Esophagus muscularis mucosa (tissue), 4 donors: ENCODE data around the gene TMEM247. TPM values are rescaled to one million over a fixed set of nuclear protein-coding genes. Genes with fewer than 3 reads are reported as not detected.

Source experiments
- DNase-seq: peaks from one replicate; pipeline ENCODE4 v3.0.0-alpha.2; 2017; ENCODE audit errors: extremely low spot score
- H3K27ac ChIP-seq, 4 donors: fragments of 200-600 bp; sonication (generic); replicated peaks in 1 of 4; 1 replicate in 3 of 4; 2 replicates in 1 of 4; pipeline ENCODE4 v1.5.1; 2016 to 2019; ENCODE audit warnings: mild to moderate bottlenecking in 1 of 4
- H3K27me3 ChIP-seq, 4 donors: fragments of 200-600 bp; sonication (generic); one replicate each; pipeline versions ENCODE4 v1.5.1 to v1.6.0; 2016 to 2019
- H3K36me3 ChIP-seq, 4 donors: fragments of 200-600 bp; sonication (generic); one replicate each; pipeline ENCODE4 v1.5.1; 2016 to 2019
- H3K4me1 ChIP-seq, 4 donors: fragments of 200-600 bp; sonication (generic); one replicate each; pipeline ENCODE4 v1.5.1; 2016 to 2019
- H3K4me3 ChIP-seq, 4 donors: fragments of 200-600 bp; sonication (generic); 1 replicate in 2 of 4; 2 replicates in 2 of 4; pipeline ENCODE4 v1.5.1; 2016 to 2019; ENCODE audit warnings: mild to moderate bottlenecking in 4 of 4, moderate library complexity in 1 of 4
- H3K9me3 ChIP-seq, 4 donors: fragments of 200-600 bp; sonication (generic); 1 replicate in 3 of 4; 2 replicates in 1 of 4; pipeline ENCODE4 v1.5.1; 2016 to 2019
- CTCF ChIP-seq, 3 experiments: fragments of 200-600 bp in 2 of 3; fragments of 450-650 bp in 1 of 3; sonication (generic) in 2 of 3; IDR thresholded peaks; one replicate each; pipeline ENCODE4 v1.5.1; 2017 to 2019; ENCODE audit warnings: antibody characterized with exemption in 3 of 3, mild to moderate bottlenecking in 2 of 3, moderate library complexity in 1 of 3
- EP300 ChIP-seq: sonication (generic); formaldehyde crosslinking; IDR thresholded peaks from one replicate; pipeline ENCODE4 v1.6.1; 2017; ENCODE audit warnings: antibody characterized with exemption
- POLR2A ChIP-seq: fragments of 450-650 bp; IDR thresholded peaks from one replicate; pipeline ENCODE4 v1.6.1; 2017; ENCODE audit warnings: antibody characterized with exemption, moderate library complexity, mild to moderate bottlenecking, low read depth
- POLR2AphosphoS5 ChIP-seq, 2 donors: sonication (generic); formaldehyde crosslinking; IDR thresholded peaks; one replicate each; pipeline ENCODE4 v1.6.1; 2017; ENCODE audit warnings: antibody characterized with exemption in 2 of 2
- WGBS: methylation state at CpG from one replicate; pipeline ENCODE4 v1.1.5; 2018; 5-methylcytosine and 5-hydroxymethylcytosine counted together
- intact Hi-C: fragments of 100-400 bp; cut with DNase I; formaldehyde crosslinking; loops from one replicate; pipeline ENCODE4 v1.15.1; 2023
- small RNA-seq, 3 donors: library from RNA; depleted of rRNA; stranded (forward); fragments of <200 nt; gene quantifications; one replicate each; pipeline ENCODE3, GENCODE V24; 2016
- total RNA-seq, 4 donors: library from RNA; depleted of rRNA; stranded (reverse); fragments of >200 nt; gene quantifications; one replicate each; pipeline versions ENCODE4 v1.1.0 to v1.2.1, GENCODE V29; 2016

The TMEM247 gene
- total RNA-seq, 4 donors from 2014 or later, result not detected

DNA sequence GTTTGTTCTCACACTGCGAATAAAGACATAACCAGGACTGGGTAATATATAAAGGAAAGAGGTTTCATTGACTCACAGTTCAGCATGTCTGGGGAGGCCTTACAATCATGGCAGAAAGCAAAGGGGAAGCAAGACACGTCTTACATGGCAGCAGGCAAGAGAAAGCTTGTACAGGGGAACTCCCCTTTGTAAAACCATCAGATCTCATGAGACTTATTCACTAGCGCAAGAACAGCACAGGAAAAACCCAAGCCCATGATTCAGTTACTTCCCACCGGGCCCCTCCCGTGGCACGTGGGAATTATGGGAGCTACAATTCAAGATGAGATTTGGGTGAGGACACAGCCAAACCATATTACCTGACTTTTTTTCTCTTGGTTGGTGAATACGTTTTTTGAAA lies 51.3 kb downstream of the TMEM247 start:
- Histone ChIP-seq H3K36me3 (peaks cover 0 to 4% (median 0%) of the 10 kb centered on the region in 4 donors), H3K27me3 (no peaks in the 10 kb centered on the region), H3K27ac (no peak overlapping the region), H3K9me3 (no peaks in the 10 kb centered on the region), H3K4me3 (no peak overlapping the region), H3K4me1 (no peaks in the 10 kb centered on the region)
- TF ChIP-seq EP300, result no peak
- no peak for TF ChIP-seq CTCF (IDR thresholded peaks at IDR 0.05)
- TF ChIP-seq POLR2AphosphoS5 (IDR thresholded peaks at IDR 0.05), result no peak
- no peak for TF ChIP-seq POLR2A
- intact Hi-C loops, result no loop called here
- peak; percentile 86 for DNase-seq
- 89% methylated on average over 7 of the region's 7 CpGs for WGBS

DNA sequence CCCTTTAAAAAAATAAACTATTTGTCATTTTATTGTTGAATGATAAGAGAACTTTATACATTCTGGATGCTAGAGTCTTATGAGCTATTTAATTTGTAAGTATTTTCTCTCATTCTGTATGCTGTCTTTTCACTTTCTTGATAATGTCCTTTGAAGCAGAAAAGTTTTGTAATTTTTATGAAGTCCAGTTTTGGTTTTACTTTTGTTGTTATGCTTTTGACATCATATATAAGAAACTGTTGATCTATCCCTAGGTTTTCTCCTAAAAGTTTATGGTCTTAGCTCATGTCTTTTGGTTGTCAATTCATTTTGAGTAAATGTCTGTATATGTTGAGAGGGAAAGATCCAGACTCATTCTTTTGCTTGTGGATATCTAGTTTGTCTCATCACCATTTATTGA lies 52.5 kb downstream of the TMEM247 start:
- Histone ChIP-seq H3K9me3 (no peaks in the 10 kb centered on the region), H3K4me3 (no peak overlapping the region), H3K36me3 (peaks cover 0 to 4% (median 0%) of the 10 kb centered on the region in 4 donors), H3K27me3 (no peaks in the 10 kb centered on the region), H3K27ac (no peak overlapping the region), H3K4me1 (no peaks in the 10 kb centered on the region)
- intact Hi-C loops, result no loop called here
- no peak for DNase-seq
- no peak for TF ChIP-seq EP300
- TF ChIP-seq POLR2AphosphoS5 (IDR thresholded peaks at IDR 0.05), result no peak
- TF ChIP-seq POLR2A, result no peak
- no peak for TF ChIP-seq CTCF (IDR thresholded peaks at IDR 0.05)

Small RNA genes within 50 kb of the gene (small RNA-seq; reads per million reads assigned to genes)
- gene RN7SL817P, result 0 reads per million in 3 donors

Other genes starting within 250 kb of the TMEM247 start
- 100 to 1,000 TPM; 113 to 225 (median 183) TPM for gene EPAS1, start 182.2 kb upstream of the TMEM247 start, total RNA-seq
- 100 to 1,000 TPM; 107 to 168 (median 142) TPM for gene RHOQ, start 62.9 kb downstream of the TMEM247 start, total RNA-seq
- gene ATP6V1E2, start 63.0 kb downstream of the TMEM247 start, total RNA-seq, result 1 to 10 TPM; 3.6 to 7.5 (median 5.5) TPM
- gene PIGF, start 137.5 kb downstream of the TMEM247 start, total RNA-seq, result 1 to 10 TPM; 5.2 to 8.3 (median 6.4) TPM
- gene CRIPT, start 137.7 kb downstream of the TMEM247 start, total RNA-seq, result 10 to 100 TPM; 13.9 to 20.7 (median 18.3) TPM
- 10 to 100 TPM; 47.2 to 73.5 (median 59.5) TPM for gene SOCS5, start 219.7 kb downstream of the TMEM247 start, total RNA-seq